Measurements from ENCODE around the gene SLC45A2. TPM values are rescaled to one million over a fixed set of nuclear protein-coding genes. Genes with fewer than 3 reads are reported as not detected.

SLC45A2 gene
- total and polyA plus RNA-seq, 9 of the 15 experiments (the other 6 are each of a cell fraction or from before 2014, with no cell fraction given), result 0.03 to 0.29 (median 0.14) TPM; not detected in 4

DNA sequence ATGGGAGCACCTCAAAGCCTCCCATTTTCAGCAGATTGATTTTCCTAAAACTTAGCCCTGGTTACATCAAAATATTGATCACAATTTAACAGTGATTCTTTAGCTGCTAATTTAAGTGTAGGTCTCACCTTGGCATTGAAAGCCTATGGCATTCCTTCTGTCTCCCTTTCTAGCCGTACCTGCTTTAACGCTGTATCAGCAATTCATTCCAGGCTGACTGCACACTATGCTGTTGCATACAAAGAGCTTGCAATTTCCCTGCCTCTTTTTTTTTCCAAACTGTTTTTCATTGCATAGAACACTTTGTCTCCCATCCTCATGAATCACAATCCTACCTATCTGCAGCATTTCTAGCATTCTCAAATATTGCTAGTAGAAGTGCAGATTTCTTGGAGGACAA is 32.3 kb upstream of the SLC45A2 start:
- ChIA-PET POLR2A (interaction anchor here (1.7 kb wide), 1 partner anchor 12 kb away, joined by 4 read pairs; no protein-coding TSS in a partner anchor), CTCF (ENCODE audit: low intra/inter-chr PET ratio) (no interaction called here)
- Histone ChIP-seq H3K4me3 (no peak overlapping the region), H3K27ac (ENCODE audit: extremely low read depth, low read depth, low read length) (no peak overlapping the region), H3K27me3 (ENCODE audit: control insufficient read depth in 2 of 2, insufficient read depth in 2 of 2, low read length in 2 of 2) (peaks cover 0 to 3% of the 10 kb centered on the region in 2 experiments; a peak in 1 of 5 replicates), H3K79me2 (ENCODE audit: control insufficient read depth, insufficient read depth, low read length) (no peaks in the 10 kb centered on the region), H3K36me3 (ENCODE audit: control insufficient read depth, insufficient read depth, low read length) (no peaks in the 10 kb centered on the region), H3K9me1 (ENCODE audit: control insufficient read depth, insufficient read depth, low read length) (no peaks in the 10 kb centered on the region), H2AFZ (ENCODE audit: low read depth, low read length) (no peak overlapping the region), H4K20me1 (replicated peaks; ENCODE audit: control insufficient read depth, insufficient read depth, low read length) (no peaks in the 10 kb centered on the region), H3K4me2 (ENCODE audit: insufficient read depth, low read length) (no peak overlapping the region), H3K4me1 (replicated peaks in 1 of 2; ENCODE audit: control insufficient read depth in 2 of 2, insufficient read depth in 2 of 2, low read length in 2 of 2) (no peaks in the 10 kb centered on the region), H3K9me3 (replicated peaks; ENCODE audit: control insufficient read depth, insufficient read depth, low read depth, low read length) (no peaks in the 10 kb centered on the region), H3K9ac (ENCODE audit: insufficient read depth in 1 of 2, low read depth in 2 of 2, low read length in 2 of 2) (no peak overlapping the region)
- intact Hi-C loops (cut with micrococcal nuclease) (no loop called here), in situ Hi-C loops (cut with MboI) (no loop called here)
- no TSS peak for BruUV-seq (replicated peaks)
- DNase-seq (ENCODE audit: extremely low read depth in 1 of 4, low spot score in 3 of 4) (no peak), FAIRE-seq (no peak), ATAC-seq (no peak)
- 60% methylated on average over 2 of the region's 2 CpGs for WGBS (ENCODE audit: insufficient coverage, low coverage, missing lambda C conversion rate)
- no peak for TF ChIP-seq ZBTB8A (IDR thresholded peaks at IDR 0.05; ENCODE audit: partially characterized antibody)
- TF ChIP-seq ATF2 (CRISPR knock-in tag; IDR thresholded peaks at IDR 0.05), result no peak
- peak; percentile 83 for TF ChIP-seq MAFK (IDR thresholded peaks at IDR 0.05; ENCODE audit: low read length)
- TF ChIP-seq NFE2 (IDR thresholded peaks at IDR 0.05; ENCODE audit: low read depth), result no peak
- TF ChIP-seq MAFF (IDR thresholded peaks at IDR 0.05; ENCODE audit: low read length), result peak; percentile 83
- TF ChIP-seq C11orf30 (IDR thresholded peaks at IDR 0.05; ENCODE audit: low read depth), result peak; percentile 81
- TF ChIP-seq E2F6 (IDR thresholded peaks at IDR 0.05; ENCODE audit: borderline replicate concordance in 1 of 2, extremely low read depth in 1 of 2, insufficient read depth in 1 of 2, insufficient read length in 1 of 2, low read depth in 1 of 2, low read length in 1 of 2, poor library complexity in 1 of 2, severe bottlenecking in 1 of 2), result no peak
- peak; percentile 93 for TF ChIP-seq ZNF316 (IDR thresholded peaks at IDR 0.05)
- TF ChIP-seq ZNF217 (CRISPR knock-in tag; IDR thresholded peaks at IDR 0.05), result no peak
- peak; percentile 86 for TF ChIP-seq MAFG (tag; conservative IDR thresholded peaks at IDR 0.05)
- no peak for TF ChIP-seq ZNF668 (CRISPR knock-in tag; IDR thresholded peaks at IDR 0.05)
- no peak for TF ChIP-seq MIER1 (IDR thresholded peaks at IDR 0.05; ENCODE audit: low read depth)

Data from K562 (cell line).